GM21717 (cell line): Measurements from ENCODE around the gene ZNF746.

Experiments
- ATAC-seq: cut with Tn5 transposase; IDR thresholded peaks from one replicate; pipeline ENCODE4 v1.9.1; 2021; ENCODE audit warnings: mild to moderate bottlenecking, moderate library complexity; ENCODE audit not compliant: unreplicated experiment

Gene ZNF746

DNA sequence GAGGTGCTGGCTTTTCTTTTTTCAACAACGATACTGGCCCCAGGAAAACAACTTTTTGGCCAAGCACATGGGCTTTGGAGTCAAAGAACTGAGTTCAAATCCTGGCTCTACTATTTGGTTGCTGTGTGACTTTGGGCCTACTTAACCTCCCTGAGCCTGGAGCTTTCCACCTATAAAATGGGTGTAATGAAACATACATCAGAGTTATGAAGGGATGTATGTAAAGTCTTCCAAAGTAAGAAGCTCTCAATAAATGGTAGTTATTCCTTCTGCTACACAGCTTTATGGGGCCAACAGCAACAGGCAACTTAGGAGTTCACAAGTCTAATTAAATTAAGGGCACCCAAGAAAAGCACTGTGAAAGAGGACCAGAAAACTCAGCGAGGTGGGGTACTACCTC, 69.7 kb downstream of the ZNF746 start:
- no peak for ATAC-seq

DNA sequence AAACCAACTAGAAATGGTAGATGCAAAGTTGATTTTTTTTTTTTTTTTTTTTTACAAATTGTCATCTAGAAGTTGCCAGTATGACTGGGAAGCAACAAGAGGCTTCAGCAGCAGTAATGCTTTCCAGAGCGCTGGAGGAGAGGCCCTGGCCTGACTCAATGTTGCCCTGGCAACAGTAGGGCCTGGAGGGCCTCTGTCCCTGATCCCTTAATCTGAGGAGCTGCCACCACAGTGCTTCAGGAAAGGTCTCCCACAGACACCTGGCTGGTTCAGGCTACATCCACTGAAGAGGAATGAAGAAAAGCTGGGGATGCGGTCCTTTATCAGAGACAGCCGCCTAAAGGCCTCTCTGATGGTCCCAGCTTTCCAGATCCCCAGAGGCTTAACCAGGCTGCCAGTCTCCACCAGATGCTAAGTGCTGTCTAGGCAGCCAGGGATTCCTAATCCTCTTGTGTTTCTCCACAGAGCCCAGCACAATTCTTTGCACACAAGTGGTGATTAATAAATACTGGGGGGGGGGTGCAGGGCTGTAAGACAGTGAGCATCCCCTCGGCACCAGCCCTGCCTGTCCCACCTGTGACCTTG, 70.4 kb downstream of the ZNF746 start:
- ATAC-seq, result no peak

DNA sequence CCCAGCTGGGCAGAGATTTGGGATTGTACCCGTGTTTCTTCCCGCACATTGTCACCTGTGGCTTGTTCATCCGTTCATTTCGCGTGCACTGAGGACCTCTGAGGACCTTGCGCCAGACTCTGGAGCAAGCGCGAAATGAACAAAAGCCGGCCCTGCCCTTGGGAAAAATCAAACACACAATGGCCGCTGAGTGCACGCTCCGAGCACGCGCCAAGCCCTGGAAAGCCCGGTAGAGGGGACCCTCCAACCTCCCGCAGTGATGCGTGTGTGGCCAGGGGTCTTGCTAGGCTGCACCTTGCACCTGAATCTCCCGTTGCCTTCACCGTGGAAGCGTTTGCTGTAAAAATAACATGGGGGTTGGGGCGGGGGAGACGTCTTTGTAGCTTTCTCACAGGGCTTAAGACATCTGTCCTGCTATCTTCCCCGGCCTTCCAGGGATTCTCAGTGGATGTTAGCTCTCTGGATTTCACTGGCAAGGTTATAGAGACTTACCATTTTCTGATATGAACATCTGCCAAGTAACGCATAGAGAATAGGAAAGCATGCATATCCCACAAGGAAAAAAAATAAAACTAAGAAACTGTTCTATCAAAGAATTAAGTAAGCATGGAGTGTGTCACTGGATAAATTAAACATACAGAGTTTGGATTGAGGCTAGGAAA, 74.0 kb downstream of the ZNF746 start:
- no peak for ATAC-seq

DNA sequence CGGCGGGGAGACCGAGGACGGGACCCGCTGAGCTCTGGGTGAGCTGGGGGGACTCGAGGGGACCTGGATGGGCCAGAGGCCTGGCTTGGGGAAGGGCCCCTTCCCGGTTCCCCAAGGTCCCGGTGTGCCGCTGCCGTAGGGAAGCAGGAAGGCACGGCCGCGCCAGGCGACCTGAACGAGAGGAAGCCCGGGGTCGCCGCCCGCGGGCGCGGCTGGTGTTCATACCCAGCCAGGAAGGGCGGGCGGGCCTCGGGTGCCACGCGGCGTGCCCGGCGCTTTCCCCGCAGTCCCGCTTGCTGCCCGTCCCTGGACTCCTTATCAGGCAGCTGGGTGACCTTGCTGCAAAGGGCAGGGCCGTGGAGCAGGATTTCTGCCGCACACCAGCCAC, 74.7 kb downstream of the ZNF746 start:
- ATAC-seq, result no peak
